ACC112 (cell line): Measurements from ENCODE around the gene FAM219A.

ENCODE experiments used
- H2AFZ ChIP-seq: fragments of 200-600 bp; sonication (generic); one replicate; pipeline ENCODE4 v1.6.0; 2017; ENCODE audit warnings: antibody characterized with exemption, low read length; ENCODE audit not compliant: unreplicated experiment
- H3K27ac ChIP-seq: fragments of 200-600 bp; sonication (generic); 2 replicates; pipeline ENCODE4 v1.5.1; 2014; ENCODE audit warnings: low read depth, mild to moderate bottlenecking, antibody characterized with exemption, low read length, moderate library complexity
- H3K27me3 ChIP-seq: fragments of 200-600 bp; sonication (generic); 2 replicates; pipeline ENCODE4 v1.6.1; 2014; ENCODE audit warnings: mild to moderate bottlenecking, antibody characterized with exemption, low read length, moderate library complexity, mixed read lengths; ENCODE audit not compliant: insufficient read depth
- H3K36me3 ChIP-seq: fragments of 200-600 bp; sonication (generic); 2 replicates; pipeline ENCODE4 v1.6.1; 2016; ENCODE audit warnings: mild to moderate bottlenecking, antibody characterized with exemption, low read length, moderate library complexity, mixed read lengths; ENCODE audit not compliant: insufficient read depth
- H3K4me1 ChIP-seq: fragments of 200-600 bp; sonication (generic); one replicate; pipeline ENCODE4 v1.6.1; 2016; ENCODE audit warnings: low read length, mixed read lengths; ENCODE audit not compliant: insufficient read depth, unreplicated experiment, control insufficient read depth
- H3K4me3 ChIP-seq: fragments of 200-600 bp; sonication (generic); 2 replicates; pipeline ENCODE4 v1.5.1; 2014; ENCODE audit warnings: mild to moderate bottlenecking, low read depth, low read length
- H3K79me2 ChIP-seq: fragments of 200-600 bp; sonication (generic); one replicate; pipeline ENCODE4 v1.6.0; 2016; ENCODE audit warnings: low read length; ENCODE audit not compliant: control insufficient read depth, unreplicated experiment, insufficient read depth

Gene FAM219A

DNA sequence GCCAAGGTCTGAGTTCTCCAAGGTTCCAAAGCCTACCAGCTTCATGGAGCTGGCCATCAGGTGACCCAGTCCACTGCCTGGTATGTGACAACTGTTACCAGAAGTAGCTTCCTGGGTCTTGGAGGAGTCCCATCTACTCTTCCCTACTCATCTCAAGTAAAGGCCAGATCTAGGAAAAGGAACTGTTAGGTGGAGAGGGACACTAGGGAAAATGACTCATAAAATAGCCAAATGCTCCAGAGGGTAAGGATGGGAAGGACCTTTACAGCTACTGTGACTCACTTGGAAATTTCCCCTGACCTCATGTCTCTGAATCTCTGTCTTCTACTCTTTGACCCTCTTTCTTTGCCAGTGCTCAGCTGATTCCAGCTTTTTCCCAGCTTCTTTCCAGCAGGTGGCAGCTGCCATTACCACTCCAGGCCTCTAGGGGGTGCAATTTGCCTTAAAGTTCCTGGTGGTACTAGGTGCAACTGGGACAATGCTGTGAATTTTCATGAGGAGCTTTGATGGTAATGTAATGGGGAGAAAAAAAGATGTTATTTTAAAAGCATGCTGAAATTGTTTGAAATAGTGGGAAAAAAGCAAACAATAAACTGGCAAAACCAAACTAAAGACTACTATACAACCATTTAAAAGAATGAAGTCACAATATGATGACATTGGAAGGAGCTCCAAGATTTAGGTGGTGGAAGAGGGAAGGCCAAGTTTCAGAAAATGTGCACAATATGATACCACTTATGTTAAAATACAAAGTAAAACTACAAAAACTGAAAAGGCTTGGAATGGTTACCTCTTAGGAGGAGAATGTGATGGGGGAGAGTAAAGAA is 54.6 kb downstream of the FAM219A start:
- 0 out of 2 replicates have a peak, but pooled peaks cover 5% of the 10 kb centered on the region for H3K36me3 ChIP-seq
- no peak overlapping the region for H2AFZ ChIP-seq
- H3K4me3 ChIP-seq = no peak overlapping the region
- no peaks in the 10 kb centered on the region for H3K79me2 ChIP-seq
- H3K4me1 ChIP-seq = no peaks in the 10 kb centered on the region
- H3K27me3 ChIP-seq = no peaks in the 10 kb centered on the region
- no peak overlapping the region for H3K27ac ChIP-seq

- Histone ChIP-seq H3K27me3 (no peaks in the 10 kb centered on the region), H2AFZ (no peak overlapping the region), H3K27ac (no peak overlapping the region), H3K4me3 (no peak overlapping the region), H3K4me1 (no peaks in the 10 kb centered on the region), H3K79me2 (no peaks in the 10 kb centered on the region), H3K36me3 (0 out of 2 replicates have a peak, but pooled peaks cover 5% of the 10 kb centered on the region)
These were observed 57.4 kb downstream of the FAM219A start for GRCh38 chr9:34400686-34401602.

GRCh38 chr9:34400275-34400674 is 58.1 kb downstream of the FAM219A start:
- Histone ChIP-seq H3K27ac (no peak overlapping the region), H3K4me3 (no peak overlapping the region), H3K36me3 (0 out of 2 replicates have a peak, but pooled peaks cover 5% of the 10 kb centered on the region), H3K4me1 (no peaks in the 10 kb centered on the region), H3K27me3 (no peaks in the 10 kb centered on the region), H3K79me2 (no peaks in the 10 kb centered on the region), H2AFZ (no peak overlapping the region)

DNA sequence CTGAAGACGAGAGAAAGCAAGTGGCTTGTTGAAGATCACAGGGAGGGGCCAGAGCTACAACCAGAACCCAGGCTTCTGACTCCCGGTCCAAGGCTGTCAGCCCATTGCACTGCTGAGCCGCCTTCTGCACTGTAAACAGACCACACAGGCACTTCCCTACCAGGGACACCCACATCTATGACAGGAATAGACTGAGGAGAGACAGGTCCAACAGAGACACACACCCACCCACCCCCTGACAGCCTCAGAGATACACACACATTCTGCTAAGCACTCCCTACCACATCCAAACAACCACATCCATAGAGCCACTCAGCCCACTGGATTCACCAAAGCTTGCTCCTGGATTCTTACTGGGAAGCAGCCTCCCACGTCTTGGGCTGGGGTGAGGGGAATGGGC is 58.6 kb downstream of the FAM219A start:
- no peaks in the 10 kb centered on the region for H3K4me1 ChIP-seq
- no peaks in the 10 kb centered on the region for H3K27me3 ChIP-seq
- H3K36me3 ChIP-seq = 0 out of 2 replicates have a peak, but pooled peaks cover 5% of the 10 kb centered on the region
- H3K4me3 ChIP-seq = no peak overlapping the region
- no peaks in the 10 kb centered on the region for H3K79me2 ChIP-seq
- H2AFZ ChIP-seq = no peak overlapping the region
- H3K27ac ChIP-seq = no peak overlapping the region

- no peaks in the 10 kb centered on the region for H3K4me1 ChIP-seq
- 0 out of 2 replicates have a peak, but pooled peaks cover 5% of the 10 kb centered on the region for H3K36me3 ChIP-seq
- H3K79me2 ChIP-seq = no peaks in the 10 kb centered on the region
- no peaks in the 10 kb centered on the region for H3K27me3 ChIP-seq
- no peak overlapping the region for H2AFZ ChIP-seq
- H3K27ac ChIP-seq = no peak overlapping the region
- H3K4me3 ChIP-seq = no peak overlapping the region
These were observed 59.5 kb downstream of the FAM219A start for GRCh38 chr9:34398875-34399274.

DNA sequence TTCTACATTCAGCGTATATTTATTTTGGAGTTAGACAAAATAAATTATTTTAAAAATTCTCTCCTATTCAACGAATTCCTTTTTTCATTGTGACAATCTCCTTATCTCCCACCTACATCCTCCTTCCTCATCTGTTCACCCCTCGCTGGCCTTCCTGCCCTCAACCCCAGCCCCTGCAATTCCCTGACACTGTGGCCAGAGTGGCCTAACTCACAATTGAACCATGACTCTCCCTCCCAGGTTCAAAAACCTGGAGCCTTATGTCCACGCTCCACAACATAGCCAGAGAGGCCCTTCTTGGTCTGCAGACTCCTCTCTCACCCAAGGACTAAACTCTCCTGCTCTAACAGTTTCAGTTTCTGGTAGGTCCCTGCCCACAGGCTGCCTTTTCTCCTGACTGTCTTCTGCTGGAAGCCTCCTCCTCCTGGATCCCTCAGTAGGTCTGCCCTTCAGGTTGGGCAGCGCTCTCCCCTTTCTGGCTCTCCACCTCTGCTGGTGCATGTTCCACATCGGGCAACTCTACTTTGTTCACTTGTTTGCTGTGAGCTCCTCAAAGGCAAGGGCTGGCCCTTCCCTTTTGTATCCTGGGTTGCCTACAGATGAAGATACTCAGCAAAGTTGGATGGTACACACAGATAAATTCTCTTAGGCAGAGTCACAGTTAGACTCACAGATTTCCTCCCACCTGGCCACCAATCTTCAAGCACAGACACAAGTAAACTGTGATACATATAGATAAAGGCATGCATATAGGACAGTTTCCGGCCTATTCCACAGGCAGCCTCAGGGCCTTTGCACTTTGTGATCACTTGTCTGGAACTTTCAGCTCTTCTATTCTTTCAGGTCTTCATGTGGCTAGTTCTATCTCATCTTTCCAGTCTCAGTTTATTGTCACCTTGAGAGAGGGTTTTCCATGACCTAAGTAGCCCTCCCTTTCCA is 61.8 kb downstream of the FAM219A start:
- no peaks in the 10 kb centered on the region for H3K36me3 ChIP-seq
- H3K79me2 ChIP-seq = no peaks in the 10 kb centered on the region
- H3K27me3 ChIP-seq = no peaks in the 10 kb centered on the region
- H2AFZ ChIP-seq = no peak overlapping the region
- no peak overlapping the region for H3K27ac ChIP-seq
- no peak overlapping the region for H3K4me3 ChIP-seq
- no peaks in the 10 kb centered on the region for H3K4me1 ChIP-seq

- H3K27me3 ChIP-seq = no peaks in the 10 kb centered on the region
- no peaks in the 10 kb centered on the region for H3K79me2 ChIP-seq
- no peak overlapping the region for H2AFZ ChIP-seq
- no peak overlapping the region for H3K27ac ChIP-seq
- no peaks in the 10 kb centered on the region for H3K4me1 ChIP-seq
- no peak overlapping the region for H3K4me3 ChIP-seq
- no peaks in the 10 kb centered on the region for H3K36me3 ChIP-seq
These were observed 65.9 kb downstream of the FAM219A start for GRCh38 chr9:34392511-34392910.

GRCh38 chr9:34387239-34387638 is 71.1 kb downstream of the FAM219A start:
- no peak overlapping the region for H2AFZ ChIP-seq
- H3K79me2 ChIP-seq = no peaks in the 10 kb centered on the region
- no peaks in the 10 kb centered on the region for H3K4me1 ChIP-seq
- H3K4me3 ChIP-seq = no peak overlapping the region
- H3K27me3 ChIP-seq = no peaks in the 10 kb centered on the region
- no peaks in the 10 kb centered on the region for H3K36me3 ChIP-seq
- H3K27ac ChIP-seq = no peak overlapping the region

GRCh38 chr9:34386656-34387055 is 71.7 kb downstream of the FAM219A start:
- Histone ChIP-seq H3K27me3 (no peaks in the 10 kb centered on the region), H2AFZ (no peak overlapping the region), H3K4me1 (no peaks in the 10 kb centered on the region), H3K27ac (no peak overlapping the region), H3K4me3 (no peak overlapping the region), H3K79me2 (no peaks in the 10 kb centered on the region), H3K36me3 (no peaks in the 10 kb centered on the region)
